GM23338 (cell line): ENCODE measurements around the gene TCERG1. TPM values are rescaled to one million over a fixed set of nuclear protein-coding genes. Genes with fewer than 3 reads are reported as not detected.
"Not testable (repeated sequence)": the region's sequence is repeated elsewhere in the genome, so short reads cannot be mapped to it uniquely, and the experiment has no call there.

ENCODE experiments used
- ATAC-seq: fragments of 200-7000 bp; cut with Tn5 transposase; 3 replicates; pipeline ENCODE4 v1.9.1; 2020
- DNase-seq: peaks from one replicate; pipeline ENCODE4 v3.0.0-alpha.2; 2015; ENCODE audit warnings: low spot score
- H2AFZ ChIP-seq: fragments of 200-600 bp; sonication (generic); 2 replicates; pipeline ENCODE4 v1.8.0; 2016; ENCODE audit warnings: antibody characterized with exemption, mild to moderate bottlenecking, moderate library complexity
- H3F3A ChIP-seq: fragments of 200-600 bp; sonication (generic); replicated peaks from 2 replicates; pipeline ENCODE4 v1.8.0; 2017; ENCODE audit warnings: antibody characterized with exemption, mixed run types, low read depth
- H3K27ac ChIP-seq: fragments of 200-600 bp; sonication (generic); 2 replicates; pipeline ENCODE4 v1.6.1; 2016; ENCODE audit warnings: low read depth
- H3K27me3 ChIP-seq: fragments of 200-600 bp; sonication (generic); 2 replicates; pipeline ENCODE4 v1.8.0; 2016; ENCODE audit warnings: mild to moderate bottlenecking, mixed run types, moderate library complexity; ENCODE audit not compliant: insufficient read depth
- H3K36me3 ChIP-seq: fragments of 200-600 bp; sonication (generic); 2 replicates; pipeline ENCODE4 v1.8.0; 2016; ENCODE audit warnings: mild to moderate bottlenecking; ENCODE audit not compliant: insufficient read depth
- H3K4me1 ChIP-seq: fragments of 200-600 bp; sonication (generic); 2 replicates; pipeline ENCODE4 v1.8.0; 2016; ENCODE audit warnings: mild to moderate bottlenecking, moderate library complexity; ENCODE audit not compliant: insufficient read depth
- H3K4me2 ChIP-seq: fragments of 200-600 bp; sonication (generic); 2 replicates; pipeline ENCODE4 v1.7.1; 2017; ENCODE audit warnings: mixed run types
- H3K4me3 ChIP-seq: fragments of 200-600 bp; sonication (generic); 2 replicates; pipeline ENCODE4 v1.6.1; 2016; ENCODE audit warnings: mixed run types
- H3K79me2 ChIP-seq: fragments of 200-600 bp; sonication (generic); replicated peaks from 2 replicates; pipeline ENCODE4 v1.8.0; 2017; ENCODE audit warnings: mild to moderate bottlenecking; ENCODE audit not compliant: insufficient read depth
- H3K9me2 ChIP-seq: fragments of 200-600 bp; sonication (generic); 2 replicates; pipeline ENCODE4 v1.8.0; 2017; ENCODE audit not compliant: insufficient read depth
- H4K20me1 ChIP-seq: fragments of 200-600 bp; sonication (generic); replicated peaks from 2 replicates; pipeline ENCODE4 v1.8.0; 2017; ENCODE audit warnings: mild to moderate bottlenecking; ENCODE audit not compliant: insufficient read depth
- H3K27ac Mint-ChIP-seq: 2 replicates; pipeline ENCODE4 v1.8.0; 2020; ENCODE audit warnings: inconsistent platforms, mild to moderate bottlenecking, moderate library complexity, mixed read lengths
- H3K27me3 Mint-ChIP-seq: 3 replicates; pipeline ENCODE4 v1.8.0; 2022; ENCODE audit warnings: low read depth, mild to moderate bottlenecking, moderate library complexity, mixed read lengths, inconsistent platforms; ENCODE audit not compliant: insufficient read depth, poor library complexity
- H3K36me3 Mint-ChIP-seq: 3 replicates; pipeline ENCODE4 v1.8.0; 2021; ENCODE audit warnings: low read depth, mild to moderate bottlenecking, inconsistent platforms, moderate library complexity, mixed read lengths
- H3K4me1 Mint-ChIP-seq: 3 replicates; pipeline ENCODE4 v1.8.0; 2020; ENCODE audit warnings: mild to moderate bottlenecking, inconsistent platforms, mixed read lengths
- H3K4me3 Mint-ChIP-seq: 3 replicates; pipeline ENCODE4 v1.8.0; 2021; ENCODE audit warnings: moderate library complexity, mild to moderate bottlenecking, inconsistent platforms, mixed read lengths
- H3K9me3 Mint-ChIP-seq: 3 replicates; pipeline ENCODE4 v1.8.0; 2020; ENCODE audit warnings: moderate library complexity, mild to moderate bottlenecking, inconsistent platforms, mixed read lengths
- CREB1 ChIP-seq: fragments of 250-450 bp; sonication (Bioruptor Pico); IDR thresholded peaks from 2 replicates; pipeline ENCODE4 v1.5.0; 2020; ENCODE audit warnings: low read depth, mild to moderate bottlenecking, moderate library complexity
- CTCF ChIP-seq, 2 experiments: fragments of 200-600 bp in 1 of 2; sonication (generic) in 1 of 2; conservative IDR thresholded peaks; 2 replicates each; pipeline versions ENCODE4 v1.5.1 to v1.6.1; 2016 to 2017; ENCODE audit warnings: antibody characterized with exemption in 2 of 2, low read depth in 2 of 2, mild to moderate bottlenecking in 2 of 2, moderate library complexity in 1 of 2
- ETS1 ChIP-seq: IDR thresholded peaks from 2 replicates; pipeline ENCODE4 v1.6.1; 2016; ENCODE audit warnings: antibody characterized with exemption
- EZH2 ChIP-seq: fragments of 200-600 bp; sonication (generic); IDR thresholded peaks from one replicate; pipeline ENCODE4 v1.8.0; 2017; ENCODE audit warnings: antibody characterized with exemption, mild to moderate bottlenecking, low read depth; ENCODE audit not compliant: unreplicated experiment
- JUNB ChIP-seq: IDR thresholded peaks from one replicate; pipeline ENCODE4 v1.6.1; 2016; ENCODE audit warnings: antibody characterized with exemption; ENCODE audit not compliant: unreplicated experiment
- NANOG ChIP-seq: IDR thresholded peaks from 2 replicates; pipeline ENCODE4 v1.6.1; 2016; ENCODE audit warnings: antibody characterized with exemption, borderline replicate concordance
- POLR2AphosphoS5 ChIP-seq: IDR thresholded peaks from 2 replicates; pipeline ENCODE4 v1.6.1; 2016; ENCODE audit warnings: antibody characterized with exemption, low read depth
- REST ChIP-seq: IDR thresholded peaks from one replicate; pipeline ENCODE4 v1.6.1; 2018; ENCODE audit warnings: antibody characterized with exemption; ENCODE audit not compliant: unreplicated experiment
- ZNF114 ChIP-seq: fragments of 250-450 bp; sonication (Bioruptor Pico); IDR thresholded peaks from 2 replicates; pipeline ENCODE4 v1.5.0; 2020; ENCODE audit warnings: mild to moderate bottlenecking, moderate library complexity
- ZNF331 ChIP-seq: fragments of 250-450 bp; sonication (Bioruptor Pico); IDR thresholded peaks from 2 replicates; pipeline ENCODE4 v1.5.0; 2020; ENCODE audit warnings: low read depth, mild to moderate bottlenecking, moderate library complexity
- polyA plus RNA-seq: library from polyadenylated mRNA; unstranded; fragments of >200 nt; fragmentation: Nextera tagmentation; extraction: Ambion mirVana; gene quantifications from 2 replicates; pipeline ENCODE4 v1.2.1, GENCODE V29; 2016
- total RNA-seq: library from RNA; depleted of rRNA; stranded (reverse); fragments of >200 nt; shearing (Covaris generic); gene quantifications from 2 replicates; pipeline ENCODE4 v1.2.3, GENCODE V29; 2014

Gene TCERG1
- total and polyA plus RNA-seq, 2 experiments from 2014 or later, result 127 to 178 TPM

GRCh38 chr5:146556884-146557283 lies 109.8 kb downstream of the TCERG1 start:
- not testable (repeated sequence) for H3K27ac ChIP-seq, H3K4me2 ChIP-seq, H3K27ac Mint-ChIP-seq, ATAC-seq, H3K79me2 ChIP-seq, DNase-seq, H4K20me1 ChIP-seq, H3K9me2 ChIP-seq, H3K27me3 ChIP-seq, H3K4me3 ChIP-seq, H3K4me1 ChIP-seq, H3K36me3 Mint-ChIP-seq, H3K4me3 Mint-ChIP-seq, H3F3A ChIP-seq, H3K27me3 Mint-ChIP-seq, H2AFZ ChIP-seq, H3K36me3 ChIP-seq
- TF ChIP-seq CTCF (conservative IDR thresholded peaks at IDR 0.05; ENCODE audit: low read depth in 2 of 2), result peak; percentile 33 to 59
- Mint-ChIP-seq H3K9me3 (peaks cover 12% of the 10 kb centered on the region), H3K4me1 (peaks cover 15% of the 10 kb centered on the region)

GRCh38 chr5:146560205-146560812 lies 113.2 kb downstream of the TCERG1 start:
- no peak overlapping the region for H3K4me3 ChIP-seq
- Mint-ChIP-seq H3K4me3 (no peak overlapping the region), H3K9me3 (peaks cover 12% of the 10 kb centered on the region), H3K27me3 (peaks cover 4% of the 10 kb centered on the region), H3K27ac (peak overlapping the region; percentile 44), H3K4me1 (peaks cover 13% of the 10 kb centered on the region), H3K36me3 (peaks cover 10% of the 10 kb centered on the region)
- H3K9me2 ChIP-seq, result peaks cover 3% of the 10 kb centered on the region; the same call in 1 of the 2 replicates
- no peaks in the 10 kb centered on the region for H4K20me1 ChIP-seq
- H3K36me3 ChIP-seq, result no peaks in the 10 kb centered on the region
- H3K4me1 ChIP-seq, result peaks cover 12% of the 10 kb centered on the region
- peak; percentile 70 for DNase-seq
- H2AFZ ChIP-seq, result no peak overlapping the region
- no peaks in the 10 kb centered on the region for H3K27me3 ChIP-seq
- ATAC-seq, result peak; percentile 86
- H3K27ac ChIP-seq, result no peak overlapping the region
- H3K4me2 ChIP-seq, result no peak overlapping the region
- H3K79me2 ChIP-seq, result no peaks in the 10 kb centered on the region
- no peaks in the 10 kb centered on the region for H3F3A ChIP-seq
- TF ChIP-seq JUNB (no peak), ZNF331 (CRISPR knock-in tag) (no peak), ZNF114 (CRISPR knock-in tag) (no peak), ETS1 (no peak), POLR2AphosphoS5 (no peak), EZH2 (no peak), CREB1 (no peak), NANOG (no peak), CTCF (conservative IDR thresholded peaks at IDR 0.05; ENCODE audit: low read depth in 2 of 2) (no peak), REST (no peak)
